ENCODE measurements around the gene DCAF10.

- no peak for TF ChIP-seq EZH2phosphoT487 (IDR thresholded peaks at IDR 0.05; ENCODE audit: insufficient read depth, low read depth)
- TF ChIP-seq EZH2 (IDR thresholded peaks at IDR 0.05; ENCODE audit: insufficient read depth, poor library complexity, severe bottlenecking), result no peak
Measured at GRCh38 chr9:37905131-37905505, 104.5 kb downstream of the DCAF10 start.
